DOHH2 (cell line): ENCODE measurements around the gene WDR75.

Experiments used
- CTCF ChIP-seq: fragments of 200-600 bp; sonication (generic); IDR thresholded peaks from one replicate; pipeline ENCODE4 v1.5.1; 2014; ENCODE audit warnings: antibody characterized with exemption, mild to moderate bottlenecking, low read depth, low read length; ENCODE audit not compliant: poor library complexity, severe bottlenecking
- EZH2phosphoT487 ChIP-seq: fragments of 200-600 bp; sonication (generic); IDR thresholded peaks from 2 replicates; pipeline ENCODE4 v1.6.1; 2017; ENCODE audit warnings: borderline replicate concordance, mild to moderate bottlenecking, antibody characterized with exemption, low read length, moderate library complexity, mixed read lengths

GRCh38 chr2:189393440-189394111 is 47.7 kb upstream of the WDR75 start:
- TF ChIP-seq CTCF: no peak
- no peak for TF ChIP-seq EZH2phosphoT487
